H54 (cell line): Measurements from ENCODE around the gene ASB16.

Experiments used
- DNase-seq: peaks from one replicate; pipeline ENCODE4 v3.0.0; 2011; ENCODE audit warnings: low spot score, mixed read lengths; ENCODE audit not compliant: insufficient read length
- FAIRE-seq: peaks from 3 replicates; lab custom pipeline; 2011; peaks lifted over from hg19 to GRCh38; lab: Jason Lieb, UNC
- POLR2A ChIP-seq: IDR thresholded peaks from 2 replicates; pipeline ENCODE4 v1.6.1; 2011; ENCODE audit warnings: low read depth, mild to moderate bottlenecking, low read length

Gene ASB16

GRCh38 chr17:44188576-44189403 is 18.3 kb downstream of the ASB16 start:
- FAIRE-seq = no peak
- no peak for TF ChIP-seq POLR2A

GRCh38 chr17:44190481-44190880 is 20.0 kb downstream of the ASB16 start:
- FAIRE-seq (no peak), DNase-seq (no peak)
- TF ChIP-seq POLR2A = no peak

More at GRCh38 chr17:44188576-44189403, 18.3 kb downstream of the ASB16 start:
- DNase-seq = no peak

GRCh38 chr17:44191369-44191768 is 20.9 kb downstream of the ASB16 start:
- FAIRE-seq (no peak), DNase-seq (no peak)
- peak; percentile 14; the same call in 1 of the 2 replicates for TF ChIP-seq POLR2A

- no peak for FAIRE-seq
- TF ChIP-seq POLR2A = no peak
- DNase-seq = no peak
Observed at GRCh38 chr17:44191941-44192496, 21.5 kb downstream of the ASB16 start.

GRCh38 chr17:44192750-44193149 is 22.2 kb downstream of the ASB16 start:
- no peak for TF ChIP-seq POLR2A
- FAIRE-seq (no peak), DNase-seq (no peak)

GRCh38 chr17:44193326-44194084 is 23.0 kb downstream of the ASB16 start:
- no peak for TF ChIP-seq POLR2A
- DNase-seq (no peak), FAIRE-seq (no peak)

DNA sequence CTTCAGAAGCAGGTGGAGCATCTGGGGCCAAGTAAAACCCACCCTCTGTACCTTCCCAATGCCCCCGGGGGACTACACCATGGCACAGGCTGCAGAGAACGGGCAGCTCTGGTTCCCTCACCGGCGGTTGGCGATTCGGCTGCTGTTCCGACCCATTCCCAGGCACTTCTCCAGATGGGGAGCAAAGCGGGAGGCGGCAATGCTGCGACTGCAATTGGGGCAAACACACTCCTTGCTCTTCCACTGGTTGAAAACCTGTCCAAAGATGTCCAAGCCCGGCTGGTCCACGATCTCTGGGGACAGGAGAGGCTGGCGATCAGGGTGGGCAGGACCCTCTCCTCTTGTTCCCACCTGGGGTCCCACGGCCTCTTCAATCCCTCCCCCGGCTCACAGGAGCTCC is 26.6 kb downstream of the ASB16 start:
- TF ChIP-seq POLR2A = no peak
- FAIRE-seq (no peak), DNase-seq (no peak)

- TF ChIP-seq POLR2A = peak; percentile 10; the same call in 1 of the 2 replicates
- no peak for DNase-seq
Observed at GRCh38 chr17:44197980-44198720, 27.6 kb downstream of the ASB16 start.

GRCh38 chr17:44198721-44199552 is 28.4 kb downstream of the ASB16 start:
- 0 out of 2 replicates have a peak, but pooled peaks have one; percentile 2 for TF ChIP-seq POLR2A
- no peak for FAIRE-seq

More at GRCh38 chr17:44197980-44198720, 27.6 kb downstream of the ASB16 start:
- FAIRE-seq = no peak

GRCh38 chr17:44199553-44200477 is 29.3 kb downstream of the ASB16 start, which contains the start of gene ATXN7L3:
ATXN7L3 (minus strand) TSS chr17:44199884; CDS start chr17:44198070, 1,814 bp downstream.
- no peak for FAIRE-seq
- DNase-seq = peak; percentile 96

More at GRCh38 chr17:44198721-44199552, 28.4 kb downstream of the ASB16 start:
- no peak for DNase-seq

DNA sequence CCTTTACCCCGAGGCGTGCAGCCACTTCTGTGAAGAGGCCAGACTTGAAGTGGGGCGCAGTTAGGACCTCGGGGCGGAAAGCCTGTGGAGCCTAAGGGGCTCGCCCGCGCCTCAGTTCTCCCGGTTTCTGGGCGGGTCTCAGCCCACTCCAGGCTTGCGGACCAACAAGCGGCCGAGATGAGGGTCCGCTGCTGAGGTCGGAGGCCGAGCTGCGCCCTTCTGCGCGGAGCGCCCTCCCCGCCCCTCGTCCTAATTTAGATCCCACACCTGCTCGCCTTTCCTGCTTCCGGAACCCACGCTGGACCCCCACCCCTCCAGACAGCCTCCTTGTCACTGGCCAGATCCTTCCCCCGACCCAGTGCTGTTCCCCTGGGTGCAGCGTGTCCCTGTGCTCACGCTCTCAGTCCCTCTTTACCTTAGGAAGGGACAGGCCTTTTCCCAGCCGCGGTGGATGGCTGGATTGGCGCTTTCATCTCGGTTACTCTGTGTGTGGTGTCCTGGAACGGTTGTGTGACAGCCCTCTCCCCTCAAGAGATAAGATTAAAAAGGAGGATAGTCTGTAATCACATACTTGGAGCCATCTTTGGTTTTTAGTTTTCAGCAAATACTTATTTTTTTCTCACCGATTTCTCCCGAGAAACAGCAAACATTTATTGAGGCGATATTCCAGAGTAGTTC is 30.1 kb downstream of the ASB16 start:
- peak; percentile 45; the same call in 1 of the 2 replicates for TF ChIP-seq POLR2A
- DNase-seq (no peak), FAIRE-seq (no peak)

More at GRCh38 chr17:44199553-44200477, 29.3 kb downstream of the ASB16 start, which contains the start of gene ATXN7L3:
- TF ChIP-seq POLR2A = peak; percentile 47; the same call in 1 of the 2 replicates
